Endodermal cell (in vitro differentiated cells): ENCODE measurements around the gene ABTB2. TPM values are rescaled to one million over a fixed set of nuclear protein-coding genes. Genes with fewer than 3 reads are reported as not detected.

Source experiments
- DNase-seq: peaks from one replicate; pipeline ENCODE4 v3.0.0-alpha.2; 2017
- H3K27ac ChIP-seq: 2 replicates; pipeline ENCODE4 v1.5.1; 2013; ENCODE audit warnings: mild to moderate bottlenecking, low read depth, low read length, moderate library complexity
- H3K27me3 ChIP-seq: 2 replicates; pipeline ENCODE4 v1.6.1; 2013; ENCODE audit warnings: mild to moderate bottlenecking, low read length, moderate library complexity; ENCODE audit not compliant: insufficient read depth, control insufficient read depth, poor library complexity, severe bottlenecking
- H3K36me3 ChIP-seq: 2 replicates; pipeline ENCODE4 v1.7.0; 2013; ENCODE audit warnings: mild to moderate bottlenecking, low read length, moderate library complexity; ENCODE audit not compliant: control insufficient read depth, insufficient read depth
- H3K4me1 ChIP-seq: one replicate; pipeline ENCODE4 v1.7.0; 2013; ENCODE audit warnings: low read length; ENCODE audit not compliant: control insufficient read depth, insufficient read depth
- H3K4me3 ChIP-seq: 2 replicates; pipeline ENCODE4 v1.5.1; 2013; ENCODE audit warnings: mild to moderate bottlenecking, low read length, moderate library complexity
- H3K9ac ChIP-seq: 2 replicates; pipeline ENCODE4 v1.6.1; 2013; ENCODE audit warnings: mild to moderate bottlenecking, low read length, moderate library complexity; ENCODE audit not compliant: poor library complexity, severe bottlenecking; ENCODE audit errors: extremely low read depth
- H3K9me3 ChIP-seq: 2 replicates; pipeline ENCODE4 v1.6.1; 2013; ENCODE audit warnings: mild to moderate bottlenecking, low read length, moderate library complexity; ENCODE audit not compliant: control insufficient read depth
- H3K27ac Mint-ChIP-seq: 2 replicates; pipeline ENCODE4 v1.8.0; 2020; ENCODE audit warnings: mixed read lengths
- H3K27me3 Mint-ChIP-seq: 2 replicates; pipeline ENCODE4 v1.8.0; 2021; ENCODE audit warnings: mild to moderate bottlenecking, mixed read lengths; ENCODE audit not compliant: insufficient read depth
- H3K36me3 Mint-ChIP-seq: 2 replicates; pipeline ENCODE4 v1.8.0; 2020; ENCODE audit warnings: low read depth, mixed read lengths
- H3K4me1 Mint-ChIP-seq: 2 replicates; pipeline ENCODE4 v1.8.0; 2020; ENCODE audit warnings: mixed read lengths
- H3K4me3 Mint-ChIP-seq: 2 replicates; pipeline ENCODE4 v1.8.0; 2020; ENCODE audit warnings: mild to moderate bottlenecking, moderate library complexity, mixed read lengths
- H3K9me3 Mint-ChIP-seq: 2 replicates; pipeline ENCODE4 v1.8.0; 2020; ENCODE audit warnings: mild to moderate bottlenecking, mixed read lengths
- CTCF ChIP-seq: fragments of 200-600 bp; sonication (generic); conservative IDR thresholded peaks from 2 replicates; pipeline ENCODE4 v1.5.0; 2021; ENCODE audit warnings: antibody characterized with exemption, mild to moderate bottlenecking
- WGBS, 2 experiments: methylation state at CpG; one replicate each; pipeline versions ENCODE4 v1.1.5 to v1.1.7; 2013; ENCODE audit warnings: missing lambda C conversion rate in 2 of 2, mixed read lengths in 1 of 2; ENCODE audit not compliant: insufficient coverage in 1 of 2, insufficient read length in 1 of 2; 5-methylcytosine and 5-hydroxymethylcytosine counted together
- total RNA-seq, 2 donors: library from RNA; stranded (reverse); fragmentation: NEBNext Ultra II Directional in 1 of 2; extraction: Animal tissue kit (Norgen Biotek cat#: 25700) in 1 of 2; gene quantifications; 2 replicates in 1 of 2; 3 replicates in 1 of 2; pipeline ENCODE4 v1.2.1, GENCODE V29; 2021

Gene ABTB2
- total RNA-seq, 2 donors from 2014 or later, result 2.9 to 5.2 TPM

- peak; percentile 53 for TF ChIP-seq CTCF
- Histone ChIP-seq H3K9me3 (no peaks in the 10 kb centered on the region), H3K9ac (no peak overlapping the region), H3K36me3 (no peaks in the 10 kb centered on the region), H3K27ac (no peak overlapping the region), H3K4me1 (no peaks in the 10 kb centered on the region), H3K4me3 (no peak overlapping the region), H3K27me3 (no peaks in the 10 kb centered on the region)
- peaks cover 6% of the 10 kb centered on the region for H3K27me3 Mint-ChIP-seq
- no peaks in the 10 kb centered on the region for H3K36me3 Mint-ChIP-seq
- no peak overlapping the region for H3K4me3 Mint-ChIP-seq
- peak; percentile 51 for DNase-seq
- peaks cover 11% of the 10 kb centered on the region for H3K4me1 Mint-ChIP-seq
- H3K9me3 Mint-ChIP-seq, result peaks cover 5% of the 10 kb centered on the region
- 53 to 71% methylated on average over 2 of the region's 2 CpGs for WGBS, 2 experiments
- H3K27ac Mint-ChIP-seq, result no peak overlapping the region
These were observed 8.7 kb upstream of the ABTB2 start for GRCh38 chr11:34366522-34366921.

DNA sequence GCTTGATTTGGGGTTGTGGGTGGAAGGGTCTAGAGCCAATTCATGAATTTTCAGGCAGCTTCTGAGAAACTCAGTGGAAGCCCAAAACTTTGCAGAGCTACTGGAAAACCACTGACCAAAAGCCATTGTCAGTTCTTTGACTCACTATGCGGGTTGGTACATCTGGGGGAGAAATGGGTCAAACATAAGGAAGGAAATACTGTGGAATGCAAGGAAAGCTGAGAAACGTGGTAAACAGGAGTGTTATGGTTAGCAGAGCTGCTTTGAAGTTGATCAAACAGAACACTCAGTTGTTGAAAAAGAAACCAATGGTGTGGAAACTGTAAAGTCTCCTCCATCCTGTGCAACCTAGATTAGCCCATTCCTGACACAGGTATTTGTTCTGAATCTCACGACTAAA is 6.3 kb upstream of the ABTB2 start:
- 86 to 94% methylated on average over 2 to 3 of the region's 3 CpGs for WGBS, 2 experiments
- H3K9me3 ChIP-seq, result no peaks in the 10 kb centered on the region
- H3K4me3 Mint-ChIP-seq, result no peak overlapping the region
- H3K9ac ChIP-seq, result no peak overlapping the region
- peaks cover 15% of the 10 kb centered on the region for H3K27me3 Mint-ChIP-seq
- H3K27ac Mint-ChIP-seq, result no peak overlapping the region
- no peaks in the 10 kb centered on the region for H3K36me3 Mint-ChIP-seq
- H3K36me3 ChIP-seq, result no peaks in the 10 kb centered on the region
- H3K27ac ChIP-seq, result no peak overlapping the region
- H3K27me3 ChIP-seq, result peaks cover 6% of the 10 kb centered on the region
- no peaks in the 10 kb centered on the region for H3K9me3 Mint-ChIP-seq
- peaks cover 12% of the 10 kb centered on the region for H3K4me1 Mint-ChIP-seq
- DNase-seq, result no peak
- no peak for TF ChIP-seq CTCF
- no peaks in the 10 kb centered on the region for H3K4me1 ChIP-seq
- no peak overlapping the region for H3K4me3 ChIP-seq

GRCh38 chr11:34363363-34364084 is 5.7 kb upstream of the ABTB2 start:
- Histone ChIP-seq H3K36me3 (no peaks in the 10 kb centered on the region), H3K9ac (no peak overlapping the region), H3K9me3 (no peaks in the 10 kb centered on the region), H3K4me1 (no peaks in the 10 kb centered on the region), H3K27ac (no peak overlapping the region), H3K27me3 (peaks cover 6% of the 10 kb centered on the region), H3K4me3 (no peak overlapping the region)
- Mint-ChIP-seq H3K36me3 (no peaks in the 10 kb centered on the region), H3K4me3 (no peak overlapping the region), H3K27me3 (peaks cover 15% of the 10 kb centered on the region), H3K27ac (no peak overlapping the region), H3K4me1 (peaks cover 15% of the 10 kb centered on the region), H3K9me3 (no peaks in the 10 kb centered on the region)
- WGBS, 2 experiments, result 84 to 91% methylated on average over 4 to 8 of the region's 8 CpGs
- no peak for DNase-seq
- TF ChIP-seq CTCF, result no peak
